Fibroblast of lung (primary cell): Measurements from ENCODE around the gene DIP2A. TPM values are rescaled to one million over a fixed set of nuclear protein-coding genes. Genes with fewer than 3 reads are reported as not detected.

Source experiments
- DNase-seq, 2 donors: peaks; one replicate each; pipeline versions ENCODE4 v3.0.0 to v3.0.0-alpha.2; 2010; ENCODE audit warnings: low read depth in 2 of 2
- H2AFZ ChIP-seq: 2 replicates; pipeline ENCODE4 v1.5.1; 2012; ENCODE audit warnings: low read length, control low read depth, inconsistent platforms
- H3K27ac ChIP-seq: 2 replicates; pipeline ENCODE4 v1.5.1; 2011; ENCODE audit warnings: low read length, control low read depth; ENCODE audit not compliant: insufficient read depth
- H3K27me3 ChIP-seq: 2 replicates; pipeline ENCODE4 v1.5.1; 2011; ENCODE audit warnings: mild to moderate bottlenecking, low read length; ENCODE audit not compliant: control insufficient read depth, insufficient read depth
- H3K36me3 ChIP-seq: 2 replicates; pipeline ENCODE4 v1.5.1; 2011; ENCODE audit warnings: low read length; ENCODE audit not compliant: control insufficient read depth, insufficient read depth
- H3K4me1 ChIP-seq: 2 replicates; pipeline ENCODE4 v1.5.1; 2011; ENCODE audit warnings: low read length; ENCODE audit not compliant: control insufficient read depth, insufficient read depth; ENCODE audit errors: extremely low read depth
- H3K4me2 ChIP-seq: 2 replicates; pipeline ENCODE4 v1.5.1; 2011; ENCODE audit warnings: low read length, control low read depth; ENCODE audit not compliant: insufficient read depth; ENCODE audit errors: extremely low read depth
- H3K4me3 ChIP-seq, 4 experiments: fragments of 200-600 bp in 1 of 4; sonication (generic) in 1 of 4; replicated peaks in 1 of 4; 2 replicates each; pipeline ENCODE4 v1.5.1; 2011 to 2016; ENCODE audit warnings: low read length in 4 of 4, low read depth in 3 of 4, mild to moderate bottlenecking in 3 of 4, control low read depth in 2 of 4, inconsistent platforms in 1 of 4, mixed read lengths in 1 of 4; ENCODE audit not compliant: insufficient read depth in 1 of 4; ENCODE audit errors: control extremely low read depth in 1 of 4
- H3K79me2 ChIP-seq: 2 replicates; pipeline ENCODE4 v1.5.1; 2012; ENCODE audit warnings: mild to moderate bottlenecking, low read length, inconsistent platforms; ENCODE audit not compliant: control insufficient read depth, insufficient read depth
- H3K9ac ChIP-seq: 2 replicates; pipeline ENCODE4 v1.5.1; 2011; ENCODE audit warnings: mild to moderate bottlenecking, low read length, control low read depth; ENCODE audit not compliant: insufficient read depth
- H3K9me3 ChIP-seq: 2 replicates; pipeline ENCODE4 v1.5.1; 2012; ENCODE audit warnings: low read depth, low read length; ENCODE audit not compliant: control insufficient read depth, insufficient read depth
- H4K20me1 ChIP-seq: 2 replicates; pipeline ENCODE4 v1.5.1; 2011; ENCODE audit warnings: low read length; ENCODE audit not compliant: control insufficient read depth, insufficient read depth; ENCODE audit errors: extremely low read depth
- CTCF ChIP-seq, 2 donors: IDR thresholded peaks in 1 of 2; conservative IDR thresholded peaks in 1 of 2; 1 replicate in 1 of 2; 2 replicates in 1 of 2; pipeline ENCODE4 v1.5.1; 2011 to 2012; ENCODE audit warnings: low read length in 2 of 2, control low read depth in 1 of 2, inconsistent platforms in 1 of 2, low read depth in 1 of 2, mild to moderate bottlenecking in 1 of 2
- EZH2 ChIP-seq: IDR thresholded peaks from 2 replicates; pipeline ENCODE4 v1.5.1; 2012; ENCODE audit warnings: low read length, control low read depth, mild to moderate bottlenecking; ENCODE audit errors: missing control alignments
- polyA plus RNA-seq, 2 donors: library from polyadenylated mRNA; depleted of rRNA in 1 of 2; stranded (reverse) in 1 of 2; unstranded in 1 of 2; fragments of >200 nt; gene quantifications; 2 replicates each; pipeline ENCODE4 v1.2.1, GENCODE V29; 2011 to 2012; ENCODE audit warnings: missing spikeins in 1 of 2
- total RNA-seq: library from RNA; depleted of rRNA; stranded (reverse); fragments of >200 nt; gene quantifications from 2 replicates; pipeline ENCODE4 v1.2.1, GENCODE V29; 2014

DIP2A gene
- total and polyA plus RNA-seq, 2 donors (not counting 1 experiment from before 2014, with no cell fraction given): 16.3 to 21.1 TPM

GRCh38 chr21:46542588-46543124 lies 84.0 kb downstream of the DIP2A start:
- Histone ChIP-seq H3K27me3 (no peaks in the 10 kb centered on the region), H4K20me1 (no peaks in the 10 kb centered on the region), H3K79me2 (no peaks in the 10 kb centered on the region), H3K36me3 (peaks cover 27% of the 10 kb centered on the region), H2AFZ (no peak overlapping the region), H3K4me3 (no peak overlapping the region), H3K4me2 (no peak overlapping the region), H3K9me3 (no peaks in the 10 kb centered on the region), H3K9ac (no peak overlapping the region), H3K27ac (no peak overlapping the region), H3K4me1 (no peaks in the 10 kb centered on the region)
- DNase-seq: no peak
- TF ChIP-seq EZH2: no peak
- no peak for TF ChIP-seq CTCF (conservative IDR thresholded peaks at IDR 0.05 in 1 of 2, IDR thresholded peaks at IDR 0.05 in 1 of 2; ENCODE audit: low read depth in 1 of 2, low read length in 2 of 2)

- TF ChIP-seq EZH2 (no peak), CTCF (conservative IDR thresholded peaks at IDR 0.05 in 1 of 2, IDR thresholded peaks at IDR 0.05 in 1 of 2; ENCODE audit: low read depth in 1 of 2, low read length in 2 of 2) (no peak)
These were observed 84.6 kb downstream of the DIP2A start for GRCh38 chr21:46543306-46543705.

GRCh38 chr21:46544003-46544402 lies 85.3 kb downstream of the DIP2A start:
- H3K4me2 ChIP-seq: no peak overlapping the region
- H3K4me3 ChIP-seq: no peak overlapping the region
- H4K20me1 ChIP-seq: no peaks in the 10 kb centered on the region
- H3K9me3 ChIP-seq: no peaks in the 10 kb centered on the region
- no peak overlapping the region for H3K9ac ChIP-seq
- no peaks in the 10 kb centered on the region for H3K79me2 ChIP-seq
- H3K27ac ChIP-seq: no peak overlapping the region
- H3K27me3 ChIP-seq: no peaks in the 10 kb centered on the region
- peaks cover 26% of the 10 kb centered on the region for H3K36me3 ChIP-seq
- no peak for DNase-seq
- TF ChIP-seq CTCF (conservative IDR thresholded peaks at IDR 0.05 in 1 of 2, IDR thresholded peaks at IDR 0.05 in 1 of 2; ENCODE audit: low read depth in 1 of 2, low read length in 2 of 2) (no peak), EZH2 (no peak)
- no peak overlapping the region for H2AFZ ChIP-seq
- H3K4me1 ChIP-seq: no peaks in the 10 kb centered on the region

More at GRCh38 chr21:46543306-46543705, 84.6 kb downstream of the DIP2A start:
- Histone ChIP-seq H3K27ac (no peak overlapping the region), H3K27me3 (no peaks in the 10 kb centered on the region), H3K79me2 (no peaks in the 10 kb centered on the region), H3K9ac (no peak overlapping the region), H3K36me3 (peaks cover 28% of the 10 kb centered on the region), H3K4me2 (no peak overlapping the region), H3K4me3 (no peak overlapping the region), H2AFZ (no peak overlapping the region), H4K20me1 (no peaks in the 10 kb centered on the region), H3K9me3 (no peaks in the 10 kb centered on the region), H3K4me1 (no peaks in the 10 kb centered on the region)
- DNase-seq: no peak
